Fibroblast of villous mesenchyme (primary cell): ENCODE data around the gene RPTOR. TPM values are rescaled to one million over a fixed set of nuclear protein-coding genes. Genes with fewer than 3 reads are reported as not detected.

Source experiments
- DNase-seq: peaks from one replicate; pipeline ENCODE4 v3.0.0-alpha.2; 2010; ENCODE audit warnings: low read depth
- H3K4me3 ChIP-seq: 2 replicates; pipeline ENCODE4 v1.5.1; 2011; ENCODE audit warnings: low read depth, mild to moderate bottlenecking, low read length
- CTCF ChIP-seq: IDR thresholded peaks from 2 replicates; pipeline ENCODE4 v1.5.1; 2012; ENCODE audit warnings: low read depth, mild to moderate bottlenecking, low read length; ENCODE audit not compliant: insufficient read depth
- total RNA-seq: library from RNA; depleted of rRNA; stranded (reverse); fragments of >200 nt; gene quantifications from 2 replicates; pipeline ENCODE4 v1.2.3, GENCODE V29; 2012

Gene RPTOR
- total RNA-seq, 1 donor = 35.8 TPM

DNA sequence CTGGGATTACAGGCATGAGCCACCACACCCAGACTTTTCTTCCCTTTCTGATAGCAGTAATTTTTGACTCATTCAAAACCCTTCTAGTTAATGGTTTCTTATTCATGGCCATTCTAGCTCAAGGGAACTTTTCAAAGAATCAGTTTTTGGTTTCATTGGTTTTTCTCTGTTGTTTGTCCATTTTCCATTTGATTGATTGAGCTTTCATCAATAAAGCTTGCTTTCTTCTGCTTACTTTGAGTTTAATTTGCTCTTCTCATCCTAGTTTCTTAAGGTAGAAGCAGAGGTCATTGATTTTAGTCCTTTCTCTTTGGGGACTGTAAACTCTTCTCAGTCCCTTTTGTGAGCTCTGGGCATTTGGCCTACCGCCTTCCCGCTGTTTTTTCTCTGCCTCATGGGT, 365.0 kb downstream of the RPTOR start:
- no peak for TF ChIP-seq CTCF
- no peak for DNase-seq
- H3K4me3 ChIP-seq = no peak overlapping the region

DNA sequence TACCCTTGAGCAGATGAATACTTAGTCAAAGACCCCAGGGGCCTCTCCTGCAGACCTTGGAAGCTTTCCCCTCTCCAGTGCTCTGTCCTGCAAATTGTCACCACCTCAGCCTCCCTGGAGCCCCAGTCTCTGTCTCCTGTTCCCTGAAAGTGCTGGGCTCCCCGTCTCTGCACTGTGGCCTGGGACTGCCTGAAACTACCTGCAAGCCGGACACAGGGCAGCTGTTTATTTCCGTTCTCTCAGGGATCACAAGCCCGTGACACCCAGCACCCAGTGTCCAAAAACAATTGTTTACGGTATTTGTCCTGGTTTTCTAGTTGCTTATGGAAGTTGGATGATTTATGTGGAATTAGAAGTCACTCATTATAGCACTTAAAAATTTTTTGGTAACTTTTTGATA, 365.4 kb downstream of the RPTOR start:
- no peak overlapping the region for H3K4me3 ChIP-seq
- no peak for TF ChIP-seq CTCF
- DNase-seq = no peak

- DNase-seq = no peak
- H3K4me3 ChIP-seq = no peak overlapping the region
- no peak for TF ChIP-seq CTCF
Measured at GRCh38 chr17:80912476-80912875, 367.8 kb downstream of the RPTOR start.

- no peak for DNase-seq
- TF ChIP-seq CTCF = no peak
- H3K4me3 ChIP-seq = no peak overlapping the region
Measured at GRCh38 chr17:80913928-80914821, 369.5 kb downstream of the RPTOR start.

DNA sequence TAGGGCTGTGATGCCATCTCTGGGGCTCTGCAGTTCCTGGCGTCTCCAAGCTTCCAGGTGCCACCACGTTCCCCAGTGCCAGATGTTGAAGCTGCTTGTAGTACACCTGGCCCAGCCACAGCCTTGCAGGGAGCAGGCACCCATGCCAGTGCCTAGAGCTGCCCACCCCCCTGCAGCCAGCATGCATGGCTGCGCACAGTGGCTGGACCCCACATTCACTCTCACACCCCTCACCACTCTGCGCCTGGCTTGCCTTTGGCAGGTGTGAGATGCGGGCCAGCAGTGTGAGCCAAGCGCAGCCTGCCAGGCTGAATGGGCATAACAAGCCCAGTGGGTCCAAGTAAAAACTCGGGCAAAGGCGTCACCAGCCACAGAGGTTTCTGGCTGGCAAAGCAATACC, 371.6 kb downstream of the RPTOR start:
- no peak for DNase-seq
- H3K4me3 ChIP-seq = no peak overlapping the region
- no peak for TF ChIP-seq CTCF

GRCh38 chr17:80917716-80918560, 373.3 kb downstream of the RPTOR start:
- no peak for TF ChIP-seq CTCF
- DNase-seq = no peak
- H3K4me3 ChIP-seq = no peak overlapping the region
